ENCODE measurements around the gene S1PR3. TPM values are rescaled to one million over a fixed set of nuclear protein-coding genes. Genes with fewer than 3 reads are reported as not detected.

S1PR3 gene
- total RNA-seq, 2 donors from 2014 or later, result 8.2 to 16.3 TPM

DNA sequence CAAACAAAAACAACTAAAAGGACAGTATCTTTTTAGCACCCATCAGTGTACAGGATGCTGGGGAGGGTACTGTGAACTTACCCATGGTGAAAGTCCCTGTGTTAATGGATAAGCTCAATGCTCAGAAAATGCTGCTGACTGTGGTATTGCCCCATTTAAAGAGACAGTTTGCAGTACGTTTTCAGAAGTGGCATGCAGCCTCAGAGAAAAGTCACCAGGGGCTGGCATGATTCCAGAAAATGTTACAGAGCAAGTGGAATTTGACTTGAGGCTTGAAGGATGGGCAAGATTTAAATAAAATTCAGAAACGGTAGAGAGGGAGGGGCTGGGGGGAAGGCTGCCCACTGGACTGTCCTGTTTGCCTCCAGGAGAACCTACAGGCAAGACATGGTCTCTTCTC, 7.2 kb downstream of the S1PR3 start:
- WGBS, result 5% methylated on average over 2 of the region's 2 CpGs
- no peaks in the 10 kb centered on the region for H3K9me3 ChIP-seq
- H3K36me3 ChIP-seq, result no peaks in the 10 kb centered on the region
- no peak overlapping the region for H3K27ac ChIP-seq
- H3K27me3 ChIP-seq (replicated peaks; ENCODE audit: insufficient read depth), result no peaks in the 10 kb centered on the region
- H3K4me1 ChIP-seq (replicated peaks), result no peaks in the 10 kb centered on the region
- TF ChIP-seq POLR2AphosphoS5 (IDR thresholded peaks at IDR 0.05) (no peak), POLR2A (IDR thresholded peaks at IDR 0.05) (no peak)
- TF ChIP-seq, protein P1, sequence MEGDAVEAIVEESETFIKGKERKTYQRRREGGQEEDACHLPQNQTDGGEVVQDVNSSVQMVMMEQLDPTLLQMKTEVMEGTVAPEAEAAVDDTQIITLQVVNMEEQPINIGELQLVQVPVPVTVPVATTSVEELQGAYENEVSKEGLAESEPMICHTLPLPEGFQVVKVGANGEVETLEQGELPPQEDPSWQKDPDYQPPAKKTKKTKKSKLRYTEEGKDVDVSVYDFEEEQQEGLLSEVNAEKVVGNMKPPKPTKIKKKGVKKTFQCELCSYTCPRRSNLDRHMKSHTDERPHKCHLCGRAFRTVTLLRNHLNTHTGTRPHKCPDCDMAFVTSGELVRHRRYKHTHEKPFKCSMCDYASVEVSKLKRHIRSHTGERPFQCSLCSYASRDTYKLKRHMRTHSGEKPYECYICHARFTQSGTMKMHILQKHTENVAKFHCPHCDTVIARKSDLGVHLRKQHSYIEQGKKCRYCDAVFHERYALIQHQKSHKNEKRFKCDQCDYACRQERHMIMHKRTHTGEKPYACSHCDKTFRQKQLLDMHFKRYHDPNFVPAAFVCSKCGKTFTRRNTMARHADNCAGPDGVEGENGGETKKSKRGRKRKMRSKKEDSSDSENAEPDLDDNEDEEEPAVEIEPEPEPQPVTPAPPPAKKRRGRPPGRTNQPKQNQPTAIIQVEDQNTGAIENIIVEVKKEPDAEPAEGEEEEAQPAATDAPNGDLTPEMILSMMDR (IDR thresholded peaks at IDR 0.05), result no peak
- H3K4me3 ChIP-seq, result no peak overlapping the region
- intact Hi-C loops (cut with DNase I), result loop anchor here (10.0 kb wide), 1 partner anchor 184 kb away; no protein-coding TSS in a partner anchor
- no peak for DNase-seq (ENCODE audit: low spot score)

DNA sequence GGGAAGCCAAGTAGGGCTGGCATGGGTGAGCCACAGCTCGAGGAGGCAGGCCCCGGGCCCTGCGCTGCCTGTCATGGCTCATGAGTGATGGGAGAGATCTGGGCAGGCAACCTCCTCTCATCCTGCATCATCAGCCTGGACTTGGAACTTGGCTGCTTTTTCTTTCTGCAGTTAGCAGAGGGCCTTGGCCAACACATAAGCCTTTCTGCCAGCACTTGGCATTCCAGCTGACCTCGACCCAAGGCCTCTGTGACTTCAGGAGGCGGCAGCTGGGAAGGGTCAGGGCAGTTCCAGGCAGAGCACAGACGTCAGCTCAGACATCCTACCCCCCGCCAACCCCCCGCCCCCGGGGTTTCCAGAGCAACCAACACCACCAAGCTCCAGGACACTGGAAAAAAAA, 7.6 kb downstream of the S1PR3 start:
- no peak for DNase-seq (ENCODE audit: low spot score)
- 53% methylated on average over 9 of the region's 9 CpGs for WGBS
- TF ChIP-seq POLR2A (IDR thresholded peaks at IDR 0.05) (no peak), POLR2AphosphoS5 (IDR thresholded peaks at IDR 0.05) (no peak)
- TF ChIP-seq, protein P1 (IDR thresholded peaks at IDR 0.05), result no peak
- no peaks in the 10 kb centered on the region for H3K4me1 ChIP-seq (replicated peaks)
- H3K9me3 ChIP-seq, result no peaks in the 10 kb centered on the region
- H3K4me3 ChIP-seq, result no peak overlapping the region
- H3K27ac ChIP-seq, result no peak overlapping the region
- H3K36me3 ChIP-seq, result no peaks in the 10 kb centered on the region
- intact Hi-C loops (cut with DNase I), result loop anchor here (10.0 kb wide), 1 partner anchor 184 kb away; no protein-coding TSS in a partner anchor
- no peaks in the 10 kb centered on the region for H3K27me3 ChIP-seq (replicated peaks; ENCODE audit: insufficient read depth)

DNA sequence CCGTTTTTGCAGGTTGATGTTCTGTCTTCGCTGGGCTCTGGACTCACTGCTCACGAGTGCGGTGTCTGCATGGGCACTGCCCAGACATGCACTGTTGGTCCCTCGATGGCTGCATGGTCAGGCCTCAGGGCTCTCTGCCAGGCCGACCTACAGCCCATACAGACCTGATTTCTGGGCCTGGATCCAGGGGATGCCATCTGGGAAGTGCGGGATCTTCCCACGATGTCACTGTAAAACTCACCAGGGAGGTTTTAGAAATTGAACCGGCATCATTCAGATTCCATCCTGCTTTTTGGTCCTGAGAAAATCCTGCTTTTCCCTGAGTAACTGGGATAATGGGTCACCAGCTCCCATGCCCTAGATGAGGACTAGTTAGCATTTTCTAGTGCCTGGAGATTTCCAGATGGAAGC, 9.1 kb downstream of the S1PR3 start:
- H3K4me1 ChIP-seq (replicated peaks), result no peaks in the 10 kb centered on the region
- intact Hi-C loops (cut with DNase I), result loop anchor here (10.0 kb wide), 1 partner anchor 274 kb away; no protein-coding TSS in a partner anchor

DNA sequence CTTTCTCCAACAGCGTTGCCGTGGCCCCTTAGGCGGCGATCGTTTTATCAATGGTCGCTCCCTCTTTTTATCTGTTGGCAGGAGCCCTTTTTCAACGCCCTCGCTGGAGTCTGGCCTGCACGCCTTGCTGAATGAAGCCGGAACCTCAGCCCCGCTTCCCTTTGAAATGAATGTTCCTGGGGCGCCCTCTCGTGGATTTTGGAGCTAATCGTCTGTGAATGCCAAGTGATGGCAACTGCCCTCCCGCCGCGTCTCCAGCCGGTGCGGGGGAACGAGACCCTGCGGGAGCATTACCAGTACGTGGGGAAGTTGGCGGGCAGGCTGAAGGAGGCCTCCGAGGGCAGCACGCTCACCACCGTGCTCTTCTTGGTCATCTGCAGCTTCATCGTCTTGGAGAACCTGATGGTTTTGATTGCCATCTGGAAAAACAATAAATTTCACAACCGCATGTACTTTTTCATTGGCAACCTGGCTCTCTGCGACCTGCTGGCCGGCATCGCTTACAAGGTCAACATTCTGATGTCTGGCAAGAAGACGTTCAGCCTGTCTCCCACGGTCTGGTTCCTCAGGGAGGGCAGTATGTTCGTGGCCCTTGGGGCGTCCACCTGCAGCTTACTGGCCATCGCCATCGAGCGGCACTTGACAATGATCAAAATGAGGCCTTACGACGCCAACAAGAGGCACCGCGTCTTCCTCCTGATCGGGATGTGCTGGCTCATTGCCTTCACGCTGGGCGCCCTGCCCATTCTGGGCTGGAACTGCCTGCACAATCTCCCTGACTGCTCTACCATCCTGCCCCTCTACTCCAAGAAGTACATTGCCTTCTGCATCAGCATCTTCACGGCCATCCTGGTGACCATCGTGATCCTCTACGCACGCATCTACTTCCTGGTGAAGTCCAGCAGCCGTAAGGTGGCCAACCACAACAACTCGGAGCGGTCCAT, 10.0 kb downstream of the S1PR3 start:
- no peaks in the 10 kb centered on the region for H3K36me3 ChIP-seq
- TF ChIP-seq, protein P1 (IDR thresholded peaks at IDR 0.05), result peak; percentile 75 to 89 (median 86)
- TF ChIP-seq POLR2AphosphoS5 (IDR thresholded peaks at IDR 0.05) (peak; percentile 53), POLR2A (IDR thresholded peaks at IDR 0.05) (no peak)
- H3K9me3 ChIP-seq, result no peaks in the 10 kb centered on the region
- intact Hi-C loops (cut with DNase I), result loop anchor here (1.0 to 10.0 kb wide), 2 partner anchors 274 to 407 kb away; no protein-coding TSS in a partner anchor
- 24% methylated on average over 52 of the region's 52 CpGs for WGBS
- H3K4me3 ChIP-seq, result peak overlapping the region in 1 of 2 donors; percentile 9
- H3K27me3 ChIP-seq (replicated peaks; ENCODE audit: insufficient read depth), result no peaks in the 10 kb centered on the region
- no peaks in the 10 kb centered on the region for H3K4me1 ChIP-seq (replicated peaks)
- peak; percentile 85 for DNase-seq (ENCODE audit: low spot score)
- peak overlapping the region; percentile 43 to 48 for H3K27ac ChIP-seq

More for the DNA sequence above, 9.1 kb downstream of the S1PR3 start:
- Histone ChIP-seq H3K9me3 (no peaks in the 10 kb centered on the region), H3K27ac (peak overlapping the region; percentile 43 to 48), H3K27me3 (replicated peaks; ENCODE audit: insufficient read depth) (no peaks in the 10 kb centered on the region), H3K36me3 (no peaks in the 10 kb centered on the region), H3K4me3 (no peak overlapping the region)
- no peak for DNase-seq (ENCODE audit: low spot score)
- TF ChIP-seq POLR2A (IDR thresholded peaks at IDR 0.05) (no peak), POLR2AphosphoS5 (IDR thresholded peaks at IDR 0.05) (no peak)
- TF ChIP-seq, protein P1 (IDR thresholded peaks at IDR 0.05), result no peak
- WGBS, result 64% methylated on average over 9 of the region's 9 CpGs

Measured in prostate gland (tissue), 2 donors.